ENCODE results near the gene LTBP3.

Gene LTBP3

GRCh38 chr11:65592858-65593517 is 34.8 kb upstream of the LTBP3 start:
- Histone ChIP-seq H3K27ac (peak overlapping the region; percentile 34), H3K4me1 (ENCODE audit: control insufficient read depth in 1 of 2, insufficient read depth in 1 of 2, low read depth in 1 of 2, low read length in 1 of 2) (peaks cover 9% of the 10 kb centered on the region in 2 experiments), H3K36me3 (peaks cover 96% of the 10 kb centered on the region), H3K9me3 (no peaks in the 10 kb centered on the region), H3K27me3 (no peaks in the 10 kb centered on the region), H3K4me3 (ENCODE audit: low read depth in 1 of 2, low read length in 1 of 2) (no peak overlapping the region)
- TF ChIP-seq CTCF (IDR thresholded peaks at IDR 0.05), result no peak

- no peaks in the 10 kb centered on the region for H3K27me3 ChIP-seq
- H3K4me3 ChIP-seq (ENCODE audit: low read depth in 1 of 2, low read length in 1 of 2), result no peak overlapping the region
- no peaks in the 10 kb centered on the region for H3K9me3 ChIP-seq
- no peak for TF ChIP-seq CTCF (IDR thresholded peaks at IDR 0.05)
- H3K27ac ChIP-seq, result no peak overlapping the region
- peaks cover 96% of the 10 kb centered on the region for H3K36me3 ChIP-seq
- H3K4me1 ChIP-seq (ENCODE audit: control insufficient read depth in 1 of 2, insufficient read depth in 1 of 2, low read depth in 1 of 2, low read length in 1 of 2), result peaks cover 17% of the 10 kb centered on the region in 2 experiments
Measured at GRCh38 chr11:65591939-65592857, 34.0 kb upstream of the LTBP3 start.

GRCh38 chr11:65590240-65590738 is 32.1 kb upstream of the LTBP3 start:
- no peaks in the 10 kb centered on the region for H3K27me3 ChIP-seq
- H3K4me3 ChIP-seq (ENCODE audit: low read depth in 1 of 2, low read length in 1 of 2), result no peak overlapping the region
- peaks cover 27 to 30% of the 10 kb centered on the region in 2 experiments for H3K4me1 ChIP-seq (ENCODE audit: control insufficient read depth in 1 of 2, insufficient read depth in 1 of 2, low read depth in 1 of 2, low read length in 1 of 2)
- H3K9me3 ChIP-seq, result no peaks in the 10 kb centered on the region
- peaks cover 94% of the 10 kb centered on the region for H3K36me3 ChIP-seq
- peak overlapping the region; percentile 28 for H3K27ac ChIP-seq
- TF ChIP-seq CTCF (IDR thresholded peaks at IDR 0.05), result no peak

GRCh38 chr11:65589444-65590239 is 31.5 kb upstream of the LTBP3 start:
- Histone ChIP-seq H3K27me3 (no peaks in the 10 kb centered on the region), H3K36me3 (peaks cover 93% of the 10 kb centered on the region), H3K4me1 (ENCODE audit: control insufficient read depth in 1 of 2, insufficient read depth in 1 of 2, low read depth in 1 of 2, low read length in 1 of 2) (peaks cover 27 to 30% of the 10 kb centered on the region in 2 experiments), H3K9me3 (no peaks in the 10 kb centered on the region), H3K27ac (peak overlapping the region; percentile 28), H3K4me3 (ENCODE audit: low read depth in 1 of 2, low read length in 1 of 2) (no peak overlapping the region)
- no peak for TF ChIP-seq CTCF (IDR thresholded peaks at IDR 0.05)
